Mesendoderm (in vitro differentiated cells): ENCODE measurements around the gene SNRNP70.
"Not testable (repeated sequence)": the region's sequence is repeated elsewhere in the genome, so short reads cannot be mapped to it uniquely, and the experiment has no call there.

Source experiments
- DNase-seq: peaks from one replicate; pipeline ENCODE4 v3.0.0; 2013
- H2AK5ac ChIP-seq: 2 replicates; pipeline ENCODE4 v1.6.1; 2013; ENCODE audit warnings: low read length, inconsistent platforms
- H2BK120ac ChIP-seq: 2 replicates; pipeline ENCODE4 v1.6.1; 2013; ENCODE audit warnings: low read depth, mild to moderate bottlenecking, low read length, moderate library complexity, mixed read lengths
- H2BK15ac ChIP-seq: replicated peaks from 2 replicates; pipeline ENCODE4 v1.6.1; 2013; ENCODE audit warnings: low read depth, mild to moderate bottlenecking, moderate library complexity
- H2BK5ac ChIP-seq: 2 replicates; pipeline ENCODE4 v1.6.1; 2013; ENCODE audit warnings: low read length, inconsistent platforms
- H3K18ac ChIP-seq: 2 replicates; pipeline ENCODE4 v1.6.1; 2013; ENCODE audit warnings: mild to moderate bottlenecking, low read length, mixed read lengths
- H3K23ac ChIP-seq: one replicate; pipeline ENCODE4 v1.6.1; 2013; ENCODE audit warnings: low read length
- H3K27ac ChIP-seq: 2 replicates; pipeline ENCODE4 v1.5.1; 2013; ENCODE audit warnings: low read depth, mild to moderate bottlenecking, inconsistent platforms, low read length, moderate library complexity
- H3K27me3 ChIP-seq: 2 replicates; pipeline ENCODE4 v1.6.1; 2013; ENCODE audit warnings: low read length, control low read depth, mild to moderate bottlenecking, inconsistent platforms; ENCODE audit not compliant: insufficient read depth, poor library complexity
- H3K36me3 ChIP-seq: 2 replicates; pipeline ENCODE4 v1.6.1; 2013; ENCODE audit warnings: low read length, inconsistent platforms; ENCODE audit not compliant: control insufficient read depth, insufficient read depth
- H3K4ac ChIP-seq: one replicate; pipeline ENCODE4 v1.6.1; 2013; ENCODE audit warnings: low read depth, mild to moderate bottlenecking, low read length, moderate library complexity
- H3K4me1 ChIP-seq: 2 replicates; pipeline ENCODE4 v1.6.1; 2013; ENCODE audit warnings: low read depth, low read length, inconsistent platforms; ENCODE audit not compliant: control insufficient read depth
- H3K4me2 ChIP-seq: 2 replicates; pipeline ENCODE4 v1.6.1; 2013; ENCODE audit warnings: low read length
- H3K4me3 ChIP-seq: 2 replicates; pipeline ENCODE4 v1.5.1; 2013; ENCODE audit warnings: mild to moderate bottlenecking, low read length
- H3K56ac ChIP-seq: one replicate; pipeline ENCODE4 v1.6.1; 2013; ENCODE audit warnings: low read length
- H3K79me1 ChIP-seq: 2 replicates; pipeline ENCODE4 v1.6.1; 2013; ENCODE audit warnings: low read length, inconsistent platforms
- H3K79me2 ChIP-seq: 2 replicates; pipeline ENCODE4 v1.6.1; 2013; ENCODE audit warnings: mild to moderate bottlenecking, low read length; ENCODE audit not compliant: control insufficient read depth, insufficient read depth
- H3K9ac ChIP-seq: 2 replicates; pipeline ENCODE4 v1.6.1; 2013; ENCODE audit warnings: low read length, inconsistent platforms
- H4K5ac ChIP-seq: one replicate; pipeline ENCODE4 v1.6.1; 2013; ENCODE audit warnings: low read length
- H4K8ac ChIP-seq: one replicate; pipeline ENCODE4 v1.6.1; 2013; ENCODE audit warnings: low read depth, mild to moderate bottlenecking, control low read depth, low read length, moderate library complexity
- WGBS: extraction: QIAGEN DNeasy Blood & Tissue Kit; methylation state at CpG from one replicate; pipeline ENCODE4 v1.1.7; 2013; ENCODE audit warnings: low lambda C conversion rate, missing lambda C conversion rate; ENCODE audit not compliant: insufficient coverage; ENCODE audit errors: extremely low coverage; 5-methylcytosine and 5-hydroxymethylcytosine counted together

SNRNP70 gene

GRCh38 chr19:49119411-49120324 lies 34.4 kb downstream of the SNRNP70 start, which contains the start of gene PPFIA3:
PPFIA3 (plus strand) TSS chr19:49119544; CDS start chr19:49127874, 8,330 bp downstream.
- Histone ChIP-seq H3K9ac (peak within 1 kb of the TSS; percentile 87), H3K18ac (peak within 1 kb of the TSS; percentile 81), H3K56ac (peak within 1 kb of the TSS; percentile 93), H2BK120ac (no peak within 1 kb of the TSS), H3K79me2 (no peaks in the 10 kb centered on the region), H3K27me3 (peaks cover 7% of the 10 kb centered on the region), H2BK5ac (peak within 1 kb of the TSS; percentile 55), H2AK5ac (no peak within 1 kb of the TSS), H3K4me3 (peak within 1 kb of the TSS; percentile 64), H4K8ac (no peak within 1 kb of the TSS), H4K5ac (no peak within 1 kb of the TSS), H3K4me1 (no peaks in the 10 kb centered on the region), H3K36me3 (no peaks in the 10 kb centered on the region), H3K79me1 (no peaks in the 10 kb centered on the region), H2BK15ac (no peak within 1 kb of the TSS), H3K23ac (no peak within 1 kb of the TSS), H3K4me2 (peak within 1 kb of the TSS; percentile 55), H3K4ac (peak within 1 kb of the TSS; percentile 75), H3K27ac (peak within 1 kb of the TSS; percentile 15)
- no CpG with 5 or more reads among the region's 90 CpGs for whole genome bisulfite sequencing
- DNase-seq = peak; percentile 57

- Histone ChIP-seq H3K27ac (no peak overlapping the region), H4K5ac (no peak overlapping the region), H3K36me3 (no peaks in the 10 kb centered on the region), H3K56ac (no peak overlapping the region), H2AK5ac (no peak overlapping the region), H2BK120ac (no peak overlapping the region), H3K4me3 (no peak overlapping the region), H3K18ac (no peak overlapping the region), H3K9ac (no peak overlapping the region), H3K4ac (no peak overlapping the region), H3K23ac (no peak overlapping the region), H3K79me1 (no peaks in the 10 kb centered on the region), H2BK15ac (no peak overlapping the region), H3K4me1 (no peaks in the 10 kb centered on the region), H3K79me2 (no peaks in the 10 kb centered on the region), H3K4me2 (no peak overlapping the region), H2BK5ac (no peak overlapping the region), H4K8ac (no peak overlapping the region), H3K27me3 (peaks cover 7% of the 10 kb centered on the region)
- WGBS = no CpG with 5 or more reads among the region's 16 CpGs
- DNase-seq = no peak
Observed at GRCh38 chr19:49120325-49120683, 35.1 kb downstream of the SNRNP70 start.

GRCh38 chr19:49120868-49121267 lies 35.6 kb downstream of the SNRNP70 start:
- Histone ChIP-seq H2BK120ac (no peak overlapping the region), H4K8ac (no peak overlapping the region), H2AK5ac (no peak overlapping the region), H3K79me2 (no peaks in the 10 kb centered on the region), H3K56ac (no peak overlapping the region), H3K9ac (no peak overlapping the region), H2BK5ac (no peak overlapping the region), H3K4ac (no peak overlapping the region), H3K23ac (no peak overlapping the region), H3K4me2 (no peak overlapping the region), H3K36me3 (no peaks in the 10 kb centered on the region), H3K4me1 (no peaks in the 10 kb centered on the region), H3K79me1 (no peaks in the 10 kb centered on the region), H3K18ac (no peak overlapping the region), H3K27me3 (peaks cover 7% of the 10 kb centered on the region), H3K4me3 (no peak overlapping the region), H4K5ac (no peak overlapping the region), H2BK15ac (no peak overlapping the region), H3K27ac (no peak overlapping the region)
- no CpG with 5 or more reads among the region's 2 CpGs for WGBS
- DNase-seq = no peak

GRCh38 chr19:49121841-49122240 lies 36.6 kb downstream of the SNRNP70 start:
- WGBS = no CpG with 5 or more reads among the region's 10 CpGs
- not testable (repeated sequence) for H3K23ac ChIP-seq, DNase-seq, H3K9ac ChIP-seq, H3K79me1 ChIP-seq, H4K5ac ChIP-seq, H3K18ac ChIP-seq, H2BK120ac ChIP-seq, H2BK15ac ChIP-seq, H2AK5ac ChIP-seq, H3K27ac ChIP-seq, H3K79me2 ChIP-seq, H3K27me3 ChIP-seq, H3K4me3 ChIP-seq, H3K36me3 ChIP-seq, H3K4ac ChIP-seq, H2BK5ac ChIP-seq, H3K4me1 ChIP-seq, H4K8ac ChIP-seq, H3K4me2 ChIP-seq, H3K56ac ChIP-seq

GRCh38 chr19:49123285-49123684 lies 38.0 kb downstream of the SNRNP70 start:
- H2BK5ac ChIP-seq, H3K36me3 ChIP-seq, DNase-seq, H3K18ac ChIP-seq, H2AK5ac ChIP-seq, H3K9ac ChIP-seq, H3K4me1 ChIP-seq, H2BK120ac ChIP-seq, H3K4ac ChIP-seq, H3K27me3 ChIP-seq, H3K4me3 ChIP-seq, H3K79me2 ChIP-seq, H4K5ac ChIP-seq, H3K56ac ChIP-seq, H3K23ac ChIP-seq, H4K8ac ChIP-seq, H3K27ac ChIP-seq, H3K4me2 ChIP-seq, H2BK15ac ChIP-seq, H3K79me1 ChIP-seq: not testable (repeated sequence)
- no CpG with 5 or more reads among the region's 11 CpGs for WGBS
